Measurements from ENCODE around the gene GPR4. TPM values are rescaled to one million over a fixed set of nuclear protein-coding genes. Genes with fewer than 3 reads are reported as not detected.

GPR4 gene
- total RNA-seq, 1 donor from 2014 or later = 0.30 TPM

- DNase-seq (ENCODE audit: low read depth) (no peak), FAIRE-seq (no peak)
- no peak overlapping the region for H3K27ac Mint-ChIP-seq (ENCODE audit: unreplicated experiment)
- peak overlapping the region; percentile 51 for H2AFZ ChIP-seq (ENCODE audit: low read depth, low read length)
- no peak overlapping the region for H3K4me3 ChIP-seq (ENCODE audit: insufficient read depth, low read depth, low read length)
- no peak overlapping the region for H3K9ac ChIP-seq (ENCODE audit: low read length)
- no peak overlapping the region for H3K4me3 Mint-ChIP-seq (ENCODE audit: unreplicated experiment)
- H3K36me3 ChIP-seq (ENCODE audit: insufficient read depth, low read length) = no peaks in the 10 kb centered on the region
- H3K4me2 ChIP-seq (ENCODE audit: low read length) = peak overlapping the region; percentile 71
- peaks cover 45% of the 10 kb centered on the region for H3K27me3 ChIP-seq (ENCODE audit: insufficient read depth, low read length)
- H3K79me2 ChIP-seq (ENCODE audit: insufficient read depth, low read length) = no peaks in the 10 kb centered on the region
- H3K4me1 ChIP-seq (ENCODE audit: insufficient read depth, low read length) = peaks cover 2% of the 10 kb centered on the region
- H4K20me1 ChIP-seq (ENCODE audit: insufficient read depth, low read length) = peaks cover 5% of the 10 kb centered on the region
- TF ChIP-seq CTCF (IDR thresholded peaks at IDR 0.05; ENCODE audit: insufficient read depth, low read depth, low read length) (no peak), EZH2 (IDR thresholded peaks at IDR 0.05; ENCODE audit: insufficient read depth, low read length) (no peak)
- H3K36me3 Mint-ChIP-seq (ENCODE audit: low read depth, unreplicated experiment) = no peaks in the 10 kb centered on the region
- H3K27me3 Mint-ChIP-seq (ENCODE audit: low read depth, unreplicated experiment) = peaks cover 39% of the 10 kb centered on the region
- no peak overlapping the region for H3K27ac ChIP-seq (ENCODE audit: low read depth, low read length)
- H3K4me1 Mint-ChIP-seq (ENCODE audit: low read depth, unreplicated experiment) = peaks cover 5% of the 10 kb centered on the region
- no peaks in the 10 kb centered on the region for H3K9me3 Mint-ChIP-seq (ENCODE audit: unreplicated experiment)
- no peaks in the 10 kb centered on the region for H3K9me3 ChIP-seq (ENCODE audit: insufficient read depth, low read depth, low read length)
These were observed 4.4 kb downstream of the GPR4 start for GRCh38 chr19:45597425-45598111.

GRCh38 chr19:45595814-45596213, 6.2 kb downstream of the GPR4 start:
- peaks cover 3% of the 10 kb centered on the region for H3K4me1 Mint-ChIP-seq (ENCODE audit: low read depth, unreplicated experiment)
- Histone ChIP-seq H3K9me3 (ENCODE audit: insufficient read depth, low read depth, low read length) (no peaks in the 10 kb centered on the region), H3K4me1 (ENCODE audit: insufficient read depth, low read length) (peaks cover 2% of the 10 kb centered on the region), H3K79me2 (ENCODE audit: insufficient read depth, low read length) (no peaks in the 10 kb centered on the region), H4K20me1 (ENCODE audit: insufficient read depth, low read length) (peaks cover 5% of the 10 kb centered on the region), H3K27me3 (ENCODE audit: insufficient read depth, low read length) (peaks cover 29% of the 10 kb centered on the region), H3K36me3 (ENCODE audit: insufficient read depth, low read length) (no peaks in the 10 kb centered on the region), H3K27ac (ENCODE audit: low read depth, low read length) (no peak overlapping the region), H3K4me2 (ENCODE audit: low read length) (no peak overlapping the region), H2AFZ (ENCODE audit: low read depth, low read length) (no peak overlapping the region), H3K4me3 (ENCODE audit: insufficient read depth, low read depth, low read length) (no peak overlapping the region), H3K9ac (ENCODE audit: low read length) (no peak overlapping the region)
- H3K9me3 Mint-ChIP-seq (ENCODE audit: unreplicated experiment) = no peaks in the 10 kb centered on the region
- no peak overlapping the region for H3K4me3 Mint-ChIP-seq (ENCODE audit: unreplicated experiment)
- peaks cover 30% of the 10 kb centered on the region for H3K27me3 Mint-ChIP-seq (ENCODE audit: low read depth, unreplicated experiment)
- no peak for FAIRE-seq
- no peak for DNase-seq (ENCODE audit: low read depth)
- H3K27ac Mint-ChIP-seq (ENCODE audit: unreplicated experiment) = no peak overlapping the region
- H3K36me3 Mint-ChIP-seq (ENCODE audit: low read depth, unreplicated experiment) = no peaks in the 10 kb centered on the region
- TF ChIP-seq CTCF (IDR thresholded peaks at IDR 0.05; ENCODE audit: insufficient read depth, low read depth, low read length) = no peak
- TF ChIP-seq EZH2 (IDR thresholded peaks at IDR 0.05; ENCODE audit: insufficient read depth, low read length) = no peak

- Histone ChIP-seq H3K9ac (ENCODE audit: low read length) (no peak overlapping the region), H3K27me3 (ENCODE audit: insufficient read depth, low read length) (peaks cover 6% of the 10 kb centered on the region), H2AFZ (ENCODE audit: low read depth, low read length) (no peak overlapping the region), H3K4me3 (ENCODE audit: insufficient read depth, low read depth, low read length) (no peak overlapping the region), H3K79me2 (ENCODE audit: insufficient read depth, low read length) (no peaks in the 10 kb centered on the region), H4K20me1 (ENCODE audit: insufficient read depth, low read length) (no peaks in the 10 kb centered on the region), H3K9me3 (ENCODE audit: insufficient read depth, low read depth, low read length) (no peaks in the 10 kb centered on the region), H3K27ac (ENCODE audit: low read depth, low read length) (no peak overlapping the region), H3K36me3 (ENCODE audit: insufficient read depth, low read length) (no peaks in the 10 kb centered on the region), H3K4me2 (ENCODE audit: low read length) (no peak overlapping the region), H3K4me1 (ENCODE audit: insufficient read depth, low read length) (peaks cover 2% of the 10 kb centered on the region)
- Mint-ChIP-seq H3K4me1 (ENCODE audit: low read depth, unreplicated experiment) (peaks cover 3% of the 10 kb centered on the region), H3K4me3 (ENCODE audit: unreplicated experiment) (no peak overlapping the region), H3K36me3 (ENCODE audit: low read depth, unreplicated experiment) (no peaks in the 10 kb centered on the region), H3K27me3 (ENCODE audit: low read depth, unreplicated experiment) (peaks cover 12% of the 10 kb centered on the region), H3K27ac (ENCODE audit: unreplicated experiment) (no peak overlapping the region), H3K9me3 (ENCODE audit: unreplicated experiment) (peaks cover 2% of the 10 kb centered on the region)
- TF ChIP-seq CTCF (IDR thresholded peaks at IDR 0.05; ENCODE audit: insufficient read depth, low read depth, low read length) (no peak), EZH2 (IDR thresholded peaks at IDR 0.05; ENCODE audit: insufficient read depth, low read length) (no peak)
- FAIRE-seq (no peak), DNase-seq (ENCODE audit: low read depth) (no peak)
These were observed 8.5 kb downstream of the GPR4 start for GRCh38 chr19:45593520-45593919.

Data from astrocyte (in vitro differentiated cells and primary cell).